Type B pancreatic cell (in vitro differentiated cells): ENCODE data around the gene UBAP1. TPM values are rescaled to one million over a fixed set of nuclear protein-coding genes. Genes with fewer than 3 reads are reported as not detected.
"Not testable (repeated sequence)": the region's sequence is repeated elsewhere in the genome, so short reads cannot be mapped to it uniquely, and the experiment has no call there.

ENCODE experiments used
- DNase-seq: peaks from one replicate; pipeline ENCODE4 v3.0.0; 2021; ENCODE audit warnings: mixed read lengths; ENCODE audit not compliant: unreplicated experiment; ENCODE audit errors: extremely low spot score
- H3K27ac Mint-ChIP-seq: 2 replicates; pipeline ENCODE4 v1.8.0; 2021; ENCODE audit warnings: mild to moderate bottlenecking, mixed read lengths
- H3K27me3 Mint-ChIP-seq: 2 replicates; pipeline ENCODE4 v1.8.0; 2021; ENCODE audit warnings: mixed read lengths
- H3K36me3 Mint-ChIP-seq: 2 replicates; pipeline ENCODE4 v1.8.0; 2021; ENCODE audit warnings: mixed read lengths
- H3K4me1 Mint-ChIP-seq: one replicate; pipeline ENCODE4 v1.8.0; 2021; ENCODE audit warnings: mixed read lengths; ENCODE audit not compliant: unreplicated experiment
- H3K4me3 Mint-ChIP-seq: 2 replicates; pipeline ENCODE4 v1.8.0; 2021; ENCODE audit warnings: mild to moderate bottlenecking, mixed read lengths
- H3K9me3 Mint-ChIP-seq: 2 replicates; pipeline ENCODE4 v1.8.0; 2021; ENCODE audit warnings: mixed read lengths
- total RNA-seq: library from RNA; stranded (reverse); gene quantifications from 2 replicates; pipeline ENCODE4 v1.2.1, GENCODE V29; 2021; ENCODE audit warnings: low replicate concordance
- TF ChIP-seq, protein P1 (sequence below): fragments of 200-600 bp; sonication (generic); conservative IDR thresholded peaks from 2 replicates; pipeline ENCODE4 v1.5.0; 2021; ENCODE audit warnings: antibody characterized with exemption, mild to moderate bottlenecking

The UBAP1 gene
- total RNA-seq, 1 donor from 2014 or later, result 35.9 TPM

DNA sequence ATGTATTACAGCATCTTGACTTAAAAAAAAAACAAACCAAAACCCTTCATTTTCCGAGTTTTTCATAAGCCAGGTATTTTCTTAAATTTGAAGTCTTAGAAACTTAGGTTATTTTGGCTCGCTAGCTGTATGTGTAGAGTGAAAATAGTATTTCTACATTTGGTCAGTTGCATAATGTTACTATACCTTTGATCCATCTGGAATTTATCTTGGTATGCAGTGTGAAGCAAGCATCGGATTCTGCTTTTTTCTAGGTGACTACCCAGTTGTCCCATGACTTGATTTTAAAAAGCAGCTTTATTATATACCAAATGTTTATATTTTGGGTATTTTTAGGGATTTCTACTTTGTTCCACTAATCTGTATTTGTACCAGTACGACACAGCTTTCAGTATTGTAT, 27.7 kb downstream of the UBAP1 start:
- TF ChIP-seq, protein P1, sequence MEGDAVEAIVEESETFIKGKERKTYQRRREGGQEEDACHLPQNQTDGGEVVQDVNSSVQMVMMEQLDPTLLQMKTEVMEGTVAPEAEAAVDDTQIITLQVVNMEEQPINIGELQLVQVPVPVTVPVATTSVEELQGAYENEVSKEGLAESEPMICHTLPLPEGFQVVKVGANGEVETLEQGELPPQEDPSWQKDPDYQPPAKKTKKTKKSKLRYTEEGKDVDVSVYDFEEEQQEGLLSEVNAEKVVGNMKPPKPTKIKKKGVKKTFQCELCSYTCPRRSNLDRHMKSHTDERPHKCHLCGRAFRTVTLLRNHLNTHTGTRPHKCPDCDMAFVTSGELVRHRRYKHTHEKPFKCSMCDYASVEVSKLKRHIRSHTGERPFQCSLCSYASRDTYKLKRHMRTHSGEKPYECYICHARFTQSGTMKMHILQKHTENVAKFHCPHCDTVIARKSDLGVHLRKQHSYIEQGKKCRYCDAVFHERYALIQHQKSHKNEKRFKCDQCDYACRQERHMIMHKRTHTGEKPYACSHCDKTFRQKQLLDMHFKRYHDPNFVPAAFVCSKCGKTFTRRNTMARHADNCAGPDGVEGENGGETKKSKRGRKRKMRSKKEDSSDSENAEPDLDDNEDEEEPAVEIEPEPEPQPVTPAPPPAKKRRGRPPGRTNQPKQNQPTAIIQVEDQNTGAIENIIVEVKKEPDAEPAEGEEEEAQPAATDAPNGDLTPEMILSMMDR, result no peak
- H3K4me3 Mint-ChIP-seq, result no peak overlapping the region
- no peak for DNase-seq
- H3K9me3 Mint-ChIP-seq, result no peaks in the 10 kb centered on the region
- H3K36me3 Mint-ChIP-seq, result peaks cover 18% of the 10 kb centered on the region
- no peaks in the 10 kb centered on the region for H3K27me3 Mint-ChIP-seq
- H3K27ac Mint-ChIP-seq, result no peak overlapping the region
- peaks cover 4% of the 10 kb centered on the region for H3K4me1 Mint-ChIP-seq

DNA sequence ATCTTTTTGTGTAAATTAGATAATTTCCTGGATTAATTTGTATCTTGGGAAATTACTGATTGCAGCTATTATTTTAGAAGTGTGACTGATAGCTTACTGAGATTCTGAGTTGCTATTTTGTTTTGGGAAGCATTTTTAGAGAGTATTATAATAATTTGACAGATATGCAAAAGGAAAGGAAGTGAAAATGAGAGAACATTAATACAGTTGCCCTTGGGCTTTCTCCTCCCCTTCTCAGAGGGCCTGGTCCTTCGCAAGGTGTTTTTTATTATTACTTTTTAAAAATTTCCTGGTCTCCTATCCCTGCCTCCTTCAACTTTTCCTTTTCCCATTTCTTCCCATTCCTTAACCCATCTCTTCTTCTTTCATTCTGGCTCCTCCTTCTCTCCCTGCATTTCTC, 32.6 kb downstream of the UBAP1 start:
- no peaks in the 10 kb centered on the region for H3K27me3 Mint-ChIP-seq
- no peak overlapping the region for H3K4me3 Mint-ChIP-seq
- TF ChIP-seq, protein P1, result no peak
- H3K4me1 Mint-ChIP-seq, result no peaks in the 10 kb centered on the region
- no peak overlapping the region for H3K27ac Mint-ChIP-seq
- DNase-seq, result no peak
- H3K36me3 Mint-ChIP-seq, result peaks cover 30% of the 10 kb centered on the region
- no peaks in the 10 kb centered on the region for H3K9me3 Mint-ChIP-seq

DNA sequence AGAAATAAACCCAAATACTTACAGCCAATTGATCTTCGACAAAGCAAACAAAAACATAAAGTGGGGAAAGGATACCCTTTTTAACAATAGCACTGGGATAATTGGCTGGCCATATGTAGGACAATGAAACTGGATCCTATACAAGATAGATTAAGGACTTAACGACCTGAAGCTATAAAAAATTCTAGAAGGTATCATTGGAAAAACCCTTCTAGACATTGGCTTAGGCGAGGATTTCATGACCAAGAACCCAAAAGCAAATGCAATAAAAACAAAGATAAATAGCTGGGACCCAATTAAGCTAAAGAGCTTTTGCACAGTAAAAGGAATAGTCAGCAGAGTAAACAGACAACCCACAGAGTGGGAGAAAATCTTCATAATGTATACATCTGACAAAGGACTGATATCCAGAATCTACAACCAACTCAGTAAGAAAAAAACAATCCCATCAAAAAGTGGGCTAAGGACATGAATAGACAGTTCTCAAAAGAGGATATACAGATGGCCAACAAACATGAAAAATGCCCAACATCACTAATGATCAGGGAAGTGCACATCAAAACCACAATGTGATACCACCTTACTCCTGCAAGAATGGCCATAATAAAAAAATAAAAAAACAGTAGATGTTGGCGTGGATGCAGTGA, 35.6 kb downstream of the UBAP1 start:
- H3K27me3 Mint-ChIP-seq, DNase-seq, H3K9me3 Mint-ChIP-seq, H3K4me1 Mint-ChIP-seq, H3K4me3 Mint-ChIP-seq, H3K27ac Mint-ChIP-seq: not testable (repeated sequence)
- peaks cover 20% of the 10 kb centered on the region for H3K36me3 Mint-ChIP-seq

DNA sequence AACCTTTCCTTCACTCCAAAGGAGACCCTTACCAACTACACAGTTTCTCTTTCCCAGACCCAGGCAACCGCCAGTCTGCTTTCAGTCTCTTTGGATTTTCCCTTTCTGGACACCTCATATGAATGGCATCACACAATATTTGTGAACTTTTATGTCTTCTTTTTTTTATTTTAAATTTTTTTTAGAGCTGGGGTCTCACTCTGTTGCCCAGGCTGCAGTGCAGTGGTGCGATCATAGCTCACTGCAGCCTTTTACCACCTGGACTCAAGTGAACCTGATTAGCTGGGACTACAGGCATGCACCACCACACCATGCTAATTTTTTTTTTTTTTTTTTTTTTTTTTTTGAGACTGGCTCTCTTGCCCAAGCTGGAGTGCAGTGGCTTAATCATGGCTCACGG, 37.5 kb downstream of the UBAP1 start:
- Mint-ChIP-seq H3K4me3 (no peak overlapping the region), H3K27ac (no peak overlapping the region), H3K27me3 (no peaks in the 10 kb centered on the region), H3K36me3 (peaks cover 21% of the 10 kb centered on the region), H3K4me1 (peaks cover 4% of the 10 kb centered on the region), H3K9me3 (no peaks in the 10 kb centered on the region)
- TF ChIP-seq, protein P1, result no peak
- no peak for DNase-seq

DNA sequence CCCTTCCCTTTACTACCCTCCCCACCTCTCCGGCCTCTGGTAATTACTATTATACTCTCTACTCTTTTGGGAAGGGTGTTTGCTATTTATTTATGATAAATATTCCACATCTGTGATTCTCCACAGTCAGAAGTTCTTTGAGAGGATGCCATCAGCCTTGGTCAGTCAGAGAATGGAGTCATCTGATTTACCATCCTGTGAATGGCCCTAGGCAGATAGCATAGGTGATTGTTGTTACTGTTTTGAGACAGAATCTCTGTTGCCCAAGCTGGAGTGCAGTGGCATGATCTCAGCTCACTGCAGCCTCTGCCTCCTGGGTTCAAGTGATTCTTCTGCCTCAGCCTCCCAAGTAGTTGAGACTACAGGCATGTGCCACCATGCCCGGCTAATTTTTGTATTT, 38.2 kb downstream of the UBAP1 start:
- not testable (repeated sequence) for DNase-seq, H3K9me3 Mint-ChIP-seq, H3K27me3 Mint-ChIP-seq, H3K27ac Mint-ChIP-seq, H3K4me3 Mint-ChIP-seq
- Mint-ChIP-seq H3K36me3 (peaks cover 21% of the 10 kb centered on the region), H3K4me1 (peaks cover 11% of the 10 kb centered on the region)

DNA sequence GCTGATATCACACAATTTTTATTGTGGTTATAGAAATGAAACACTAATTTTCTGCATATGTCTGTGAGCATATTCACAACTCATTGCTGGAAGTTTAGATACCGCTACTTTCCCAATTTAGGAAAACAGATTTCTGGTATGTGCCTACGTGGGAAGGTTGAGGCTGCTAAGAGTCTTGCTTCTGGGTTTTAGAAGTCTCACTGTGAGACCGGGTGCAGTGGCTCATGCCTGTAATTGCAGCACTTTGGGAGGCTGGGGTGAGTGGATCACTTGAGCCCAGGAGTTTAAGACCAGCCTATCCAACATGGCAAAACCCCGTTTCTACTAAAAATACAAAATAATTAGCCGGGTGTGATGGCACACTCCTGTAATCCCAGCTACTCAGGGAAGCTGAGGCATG, 39.6 kb downstream of the UBAP1 start:
- no peaks in the 10 kb centered on the region for H3K27me3 Mint-ChIP-seq
- H3K4me3 Mint-ChIP-seq, result no peak overlapping the region
- no peak overlapping the region for H3K27ac Mint-ChIP-seq
- TF ChIP-seq, protein P1, result no peak
- H3K4me1 Mint-ChIP-seq, result peaks cover 14% of the 10 kb centered on the region
- peaks cover 20% of the 10 kb centered on the region for H3K36me3 Mint-ChIP-seq
- DNase-seq, result no peak
- no peaks in the 10 kb centered on the region for H3K9me3 Mint-ChIP-seq

DNA sequence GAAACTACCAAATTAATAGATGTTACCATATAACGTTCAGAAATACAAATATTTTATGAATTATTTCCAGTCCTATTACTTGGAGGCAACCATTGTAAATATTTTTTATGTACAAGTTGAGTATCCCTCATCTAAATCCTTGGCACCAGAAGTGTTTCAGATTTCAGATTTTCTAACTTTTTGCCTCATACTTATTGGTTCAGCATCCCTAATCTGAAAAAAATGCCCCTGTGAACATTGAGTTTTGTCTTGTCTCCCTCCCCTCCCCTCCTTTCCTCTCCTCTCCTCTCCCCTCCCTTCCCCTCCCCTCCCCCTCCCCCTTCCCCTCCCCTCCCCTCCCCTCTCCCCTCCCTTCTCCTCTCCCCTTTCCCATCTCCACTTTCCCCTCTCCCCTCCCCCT, 40.6 kb downstream of the UBAP1 start:
- Mint-ChIP-seq H3K4me3 (no peak overlapping the region), H3K27me3 (no peaks in the 10 kb centered on the region), H3K27ac (no peak overlapping the region), H3K4me1 (peaks cover 14% of the 10 kb centered on the region), H3K9me3 (no peaks in the 10 kb centered on the region), H3K36me3 (peaks cover 14% of the 10 kb centered on the region)
- DNase-seq, result no peak
- TF ChIP-seq, protein P1, result no peak
